ENCODE measurements around the gene TAF1C. TPM values are rescaled to one million over a fixed set of nuclear protein-coding genes. Genes with fewer than 3 reads are reported as not detected.

The TAF1C gene
- total RNA-seq, 1 experiment from 2014 or later, result 31.9 TPM

DNA sequence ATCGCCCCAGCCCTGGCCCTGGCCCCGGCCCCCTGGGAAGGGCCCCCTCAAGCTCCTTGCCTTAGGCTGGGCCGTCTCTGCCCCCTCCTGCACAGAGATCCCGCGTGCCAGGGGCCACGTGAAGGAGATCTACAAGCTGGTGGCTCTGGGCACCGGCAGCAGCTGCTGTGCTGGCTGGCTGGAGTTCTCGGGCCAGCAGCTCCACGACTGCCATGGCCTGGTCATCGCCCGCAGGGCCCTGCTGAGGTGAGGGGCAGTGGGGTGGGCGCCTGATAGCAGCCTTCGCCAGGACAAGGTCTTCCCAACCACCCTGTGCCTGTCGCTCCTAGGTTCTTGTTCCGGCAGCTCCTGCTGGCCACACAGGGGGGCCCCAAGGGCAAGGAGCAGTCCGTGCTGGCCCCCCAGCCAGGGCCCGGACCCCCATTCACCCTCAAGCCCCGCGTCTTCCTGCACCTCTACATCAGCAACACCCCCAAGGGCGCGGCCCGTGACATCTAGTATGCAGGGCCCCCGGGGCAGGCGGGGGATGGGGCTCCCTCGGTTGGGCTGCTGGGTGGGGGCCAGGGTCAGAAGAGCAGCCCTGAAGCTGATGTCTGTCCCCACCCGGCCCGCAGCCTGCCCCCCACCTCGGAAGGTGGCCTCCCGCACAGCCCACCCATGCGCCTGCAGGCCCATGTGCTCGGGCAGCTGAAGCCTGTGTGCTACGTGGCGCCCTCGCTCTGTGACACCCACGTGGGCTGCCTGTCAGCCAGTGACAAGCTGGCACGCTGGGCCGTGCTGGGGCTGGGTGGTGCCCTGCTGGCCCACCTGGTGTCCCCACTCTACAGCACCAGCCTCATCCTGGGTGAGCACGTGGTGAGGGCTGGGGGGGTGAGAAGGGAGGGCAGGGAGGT, 8.6 kb upstream of the TAF1C start:
- CTCF ChIA-PET, result no interaction called here
- ATAC-seq (no peak), DNase-seq (ENCODE audit: low read depth, low spot score) (no peak)
- H3K4me1 ChIP-seq (ENCODE audit: control insufficient read depth, insufficient read depth, low read length), result no peaks in the 10 kb centered on the region
- no TSS peak for BruUV-seq (replicated peaks)
- in situ Hi-C loops (cut with HindIII; ENCODE audit: low pct_unique_long_range_greater_than_20kb, low sequenced_read_pairs) (no loop called here), intact Hi-C loops (cut with micrococcal nuclease; ENCODE audit: unreplicated experiment) (no loop called here)
- H3K36me3 ChIP-seq (ENCODE audit: control insufficient read depth, insufficient read depth, low read length), result no peaks in the 10 kb centered on the region
- TF ChIP-seq SIN3A (IDR thresholded peaks at IDR 0.05; ENCODE audit: borderline replicate concordance, insufficient read depth, low read depth, low read length), result no peak
- TF ChIP-seq, protein P1, sequence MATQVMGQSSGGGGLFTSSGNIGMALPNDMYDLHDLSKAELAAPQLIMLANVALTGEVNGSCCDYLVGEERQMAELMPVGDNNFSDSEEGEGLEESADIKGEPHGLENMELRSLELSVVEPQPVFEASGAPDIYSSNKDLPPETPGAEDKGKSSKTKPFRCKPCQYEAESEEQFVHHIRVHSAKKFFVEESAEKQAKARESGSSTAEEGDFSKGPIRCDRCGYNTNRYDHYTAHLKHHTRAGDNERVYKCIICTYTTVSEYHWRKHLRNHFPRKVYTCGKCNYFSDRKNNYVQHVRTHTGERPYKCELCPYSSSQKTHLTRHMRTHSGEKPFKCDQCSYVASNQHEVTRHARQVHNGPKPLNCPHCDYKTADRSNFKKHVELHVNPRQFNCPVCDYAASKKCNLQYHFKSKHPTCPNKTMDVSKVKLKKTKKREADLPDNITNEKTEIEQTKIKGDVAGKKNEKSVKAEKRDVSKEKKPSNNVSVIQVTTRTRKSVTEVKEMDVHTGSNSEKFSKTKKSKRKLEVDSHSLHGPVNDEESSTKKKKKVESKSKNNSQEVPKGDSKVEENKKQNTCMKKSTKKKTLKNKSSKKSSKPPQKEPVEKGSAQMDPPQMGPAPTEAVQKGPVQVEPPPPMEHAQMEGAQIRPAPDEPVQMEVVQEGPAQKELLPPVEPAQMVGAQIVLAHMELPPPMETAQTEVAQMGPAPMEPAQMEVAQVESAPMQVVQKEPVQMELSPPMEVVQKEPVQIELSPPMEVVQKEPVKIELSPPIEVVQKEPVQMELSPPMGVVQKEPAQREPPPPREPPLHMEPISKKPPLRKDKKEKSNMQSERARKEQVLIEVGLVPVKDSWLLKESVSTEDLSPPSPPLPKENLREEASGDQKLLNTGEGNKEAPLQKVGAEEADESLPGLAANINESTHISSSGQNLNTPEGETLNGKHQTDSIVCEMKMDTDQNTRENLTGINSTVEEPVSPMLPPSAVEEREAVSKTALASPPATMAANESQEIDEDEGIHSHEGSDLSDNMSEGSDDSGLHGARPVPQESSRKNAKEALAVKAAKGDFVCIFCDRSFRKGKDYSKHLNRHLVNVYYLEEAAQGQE (IDR thresholded peaks at IDR 0.05; ENCODE audit: insufficient read depth in 1 of 2, low read depth in 2 of 2, low read length in 1 of 2), result no peak
- TF ChIP-seq, protein P2, sequence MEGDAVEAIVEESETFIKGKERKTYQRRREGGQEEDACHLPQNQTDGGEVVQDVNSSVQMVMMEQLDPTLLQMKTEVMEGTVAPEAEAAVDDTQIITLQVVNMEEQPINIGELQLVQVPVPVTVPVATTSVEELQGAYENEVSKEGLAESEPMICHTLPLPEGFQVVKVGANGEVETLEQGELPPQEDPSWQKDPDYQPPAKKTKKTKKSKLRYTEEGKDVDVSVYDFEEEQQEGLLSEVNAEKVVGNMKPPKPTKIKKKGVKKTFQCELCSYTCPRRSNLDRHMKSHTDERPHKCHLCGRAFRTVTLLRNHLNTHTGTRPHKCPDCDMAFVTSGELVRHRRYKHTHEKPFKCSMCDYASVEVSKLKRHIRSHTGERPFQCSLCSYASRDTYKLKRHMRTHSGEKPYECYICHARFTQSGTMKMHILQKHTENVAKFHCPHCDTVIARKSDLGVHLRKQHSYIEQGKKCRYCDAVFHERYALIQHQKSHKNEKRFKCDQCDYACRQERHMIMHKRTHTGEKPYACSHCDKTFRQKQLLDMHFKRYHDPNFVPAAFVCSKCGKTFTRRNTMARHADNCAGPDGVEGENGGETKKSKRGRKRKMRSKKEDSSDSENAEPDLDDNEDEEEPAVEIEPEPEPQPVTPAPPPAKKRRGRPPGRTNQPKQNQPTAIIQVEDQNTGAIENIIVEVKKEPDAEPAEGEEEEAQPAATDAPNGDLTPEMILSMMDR (IDR thresholded peaks at IDR 0.05), result no peak
- no peaks in the 10 kb centered on the region for H3K27me3 ChIP-seq (ENCODE audit: control insufficient read depth, insufficient read depth, low read length)
- no peaks in the 10 kb centered on the region for H3K9me3 ChIP-seq (ENCODE audit: control insufficient read depth, insufficient read depth, low read depth, low read length)
- POLR2A ChIA-PET, result no interaction called here
- H3K4me3 ChIP-seq (ENCODE audit: low read depth in 2 of 2, low read length in 2 of 2), result no peak overlapping the region
- H3K27ac ChIP-seq (ENCODE audit: low read length), result no peak overlapping the region

DNA sequence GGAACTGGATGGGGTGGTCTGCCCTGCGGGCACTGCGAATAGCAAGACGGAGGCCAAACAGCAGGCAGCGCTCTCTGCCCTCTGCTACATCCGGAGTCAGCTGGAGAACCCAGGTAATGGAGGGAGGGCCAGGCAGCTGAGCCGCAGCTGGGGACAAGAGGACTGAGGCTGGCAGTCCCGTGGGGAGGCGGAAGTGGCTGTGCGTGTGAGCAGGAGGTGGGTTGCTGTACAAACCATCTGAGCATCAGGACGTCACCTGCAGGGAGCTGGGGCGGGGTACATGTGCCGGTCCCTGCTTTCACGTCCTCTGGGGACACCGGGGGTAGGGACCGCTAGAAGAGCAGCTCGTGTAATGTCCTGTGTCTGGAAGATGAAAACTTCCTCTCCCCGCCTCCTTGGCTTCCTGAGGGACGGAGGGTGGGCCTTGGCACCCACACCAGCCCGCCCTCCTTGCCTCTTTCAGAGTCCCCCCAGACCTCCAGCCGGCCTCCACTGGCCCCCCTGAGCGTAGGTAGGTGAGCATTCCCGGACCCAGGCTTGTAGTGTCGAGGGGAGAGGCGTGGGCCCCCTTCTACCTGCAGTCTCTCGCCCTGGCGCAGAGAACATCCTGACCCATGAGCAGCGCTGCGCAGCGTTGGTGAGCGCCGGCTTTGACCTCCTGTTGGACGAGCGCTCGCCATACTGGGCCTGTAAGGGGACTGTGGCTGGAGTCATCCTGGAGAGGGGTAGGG, 7.8 kb upstream of the TAF1C start:
- no TSS peak for BruUV-seq (replicated peaks)
- in situ Hi-C loops (cut with HindIII; ENCODE audit: low pct_unique_long_range_greater_than_20kb, low sequenced_read_pairs) (no loop called here), intact Hi-C loops (cut with micrococcal nuclease; ENCODE audit: unreplicated experiment) (no loop called here)
- no peaks in the 10 kb centered on the region for H3K27me3 ChIP-seq (ENCODE audit: control insufficient read depth, insufficient read depth, low read length)
- TF ChIP-seq TCF7L2 (IDR thresholded peaks at IDR 0.05; ENCODE audit: low read depth, low read length) (no peak), POLR2AphosphoS5 (IDR thresholded peaks at IDR 0.05; ENCODE audit: low read depth, low read length) (no peak), SIN3A (IDR thresholded peaks at IDR 0.05; ENCODE audit: borderline replicate concordance, insufficient read depth, low read depth, low read length) (no peak)
- TF ChIP-seq, protein P2 (IDR thresholded peaks at IDR 0.05), result no peak
- TF ChIP-seq, protein P1 (IDR thresholded peaks at IDR 0.05; ENCODE audit: insufficient read depth in 1 of 2, low read depth in 2 of 2, low read length in 1 of 2), result no peak
- H3K36me3 ChIP-seq (ENCODE audit: control insufficient read depth, insufficient read depth, low read length), result no peaks in the 10 kb centered on the region
- DNase-seq (ENCODE audit: low read depth, low spot score) (no peak), ATAC-seq (no peak; the same call in 1 of the 2 replicates)
- POLR2A ChIA-PET, result no interaction called here
- CTCF ChIA-PET, result no interaction called here
- H3K4me3 ChIP-seq (ENCODE audit: low read depth in 2 of 2, low read length in 2 of 2), result no peak overlapping the region
- no peak overlapping the region for H3K27ac ChIP-seq (ENCODE audit: low read length)
- no peaks in the 10 kb centered on the region for H3K9me3 ChIP-seq (ENCODE audit: control insufficient read depth, insufficient read depth, low read depth, low read length)
- H3K4me1 ChIP-seq (ENCODE audit: control insufficient read depth, insufficient read depth, low read length), result no peaks in the 10 kb centered on the region
